ENCODE results near the gene SERPINA6.
"Not testable (repeated sequence)": the region's sequence is repeated elsewhere in the genome, so short reads cannot be mapped to it uniquely, and the experiment has no call there.

DNA sequence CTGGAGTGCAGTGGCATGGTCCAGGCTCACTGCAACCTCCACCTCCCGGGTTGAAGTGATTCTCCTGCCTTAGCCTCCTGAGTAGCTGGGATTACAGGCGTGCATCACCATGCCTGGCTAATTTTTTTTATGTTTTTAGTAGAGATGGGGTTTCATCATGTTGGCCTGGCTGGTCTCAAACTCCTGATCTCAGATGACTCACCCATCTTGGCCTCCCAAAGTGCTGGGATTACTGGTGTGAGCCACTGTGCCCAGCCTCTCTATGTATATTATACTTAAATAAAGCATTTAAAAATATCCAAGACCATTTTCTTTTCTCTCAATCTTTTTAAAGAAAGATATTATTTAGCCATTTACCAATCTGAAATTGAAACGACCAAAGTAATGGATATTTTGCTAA, 58.9 kb downstream of the SERPINA6 start:
- TF ChIP-seq, protein P1, sequence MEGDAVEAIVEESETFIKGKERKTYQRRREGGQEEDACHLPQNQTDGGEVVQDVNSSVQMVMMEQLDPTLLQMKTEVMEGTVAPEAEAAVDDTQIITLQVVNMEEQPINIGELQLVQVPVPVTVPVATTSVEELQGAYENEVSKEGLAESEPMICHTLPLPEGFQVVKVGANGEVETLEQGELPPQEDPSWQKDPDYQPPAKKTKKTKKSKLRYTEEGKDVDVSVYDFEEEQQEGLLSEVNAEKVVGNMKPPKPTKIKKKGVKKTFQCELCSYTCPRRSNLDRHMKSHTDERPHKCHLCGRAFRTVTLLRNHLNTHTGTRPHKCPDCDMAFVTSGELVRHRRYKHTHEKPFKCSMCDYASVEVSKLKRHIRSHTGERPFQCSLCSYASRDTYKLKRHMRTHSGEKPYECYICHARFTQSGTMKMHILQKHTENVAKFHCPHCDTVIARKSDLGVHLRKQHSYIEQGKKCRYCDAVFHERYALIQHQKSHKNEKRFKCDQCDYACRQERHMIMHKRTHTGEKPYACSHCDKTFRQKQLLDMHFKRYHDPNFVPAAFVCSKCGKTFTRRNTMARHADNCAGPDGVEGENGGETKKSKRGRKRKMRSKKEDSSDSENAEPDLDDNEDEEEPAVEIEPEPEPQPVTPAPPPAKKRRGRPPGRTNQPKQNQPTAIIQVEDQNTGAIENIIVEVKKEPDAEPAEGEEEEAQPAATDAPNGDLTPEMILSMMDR (IDR thresholded peaks at IDR 0.05) = not testable (repeated sequence)
- not testable (repeated sequence) for TF ChIP-seq POLR2A (IDR thresholded peaks at IDR 0.05)

All from thyroid gland (tissue), 4 donors.